Thymus (tissue), 11 donors: Measurements from ENCODE around the gene SLC39A11. TPM values are rescaled to one million over a fixed set of nuclear protein-coding genes. Genes with fewer than 3 reads are reported as not detected.

Source experiments
- DNase-seq, 9 donors: peaks; one replicate each; pipeline ENCODE4 v3.0.0-alpha.2; 2013; ENCODE audit warnings: low spot score in 9 of 9, low read depth in 6 of 9, missing footprints in 1 of 9
- H3K27ac ChIP-seq, 2 donors: one replicate each; pipeline ENCODE4 v1.5.1; 2013; ENCODE audit warnings: control low read depth in 1 of 2, low read depth in 1 of 2, low read length in 1 of 2, mild to moderate bottlenecking in 1 of 2, moderate library complexity in 1 of 2
- H3K27me3 ChIP-seq, 2 donors: one replicate each; pipeline ENCODE4 v1.5.1; 2013; ENCODE audit warnings: low read length in 1 of 2; ENCODE audit not compliant: control insufficient read depth in 2 of 2, insufficient read depth in 1 of 2
- H3K36me3 ChIP-seq, 2 donors: one replicate each; pipeline ENCODE4 v1.5.1; 2013; ENCODE audit warnings: low read length in 1 of 2, mild to moderate bottlenecking in 1 of 2, moderate library complexity in 1 of 2; ENCODE audit not compliant: control insufficient read depth in 2 of 2, insufficient read depth in 2 of 2
- H3K4me1 ChIP-seq, 2 donors: one replicate each; pipeline ENCODE4 v1.5.1; 2013; ENCODE audit warnings: low read length in 2 of 2; ENCODE audit not compliant: control insufficient read depth in 2 of 2, insufficient read depth in 2 of 2
- H3K4me3 ChIP-seq, 2 donors: one replicate each; pipeline ENCODE4 v1.5.1; 2013; ENCODE audit warnings: low read length in 2 of 2, control low read depth in 1 of 2, mild to moderate bottlenecking in 1 of 2
- H3K9me3 ChIP-seq, 2 donors: one replicate each; pipeline ENCODE4 v1.5.1; 2013; ENCODE audit warnings: low read length in 1 of 2, mild to moderate bottlenecking in 1 of 2; ENCODE audit not compliant: control insufficient read depth in 2 of 2, insufficient read depth in 1 of 2
- WGBS: extraction: QIAGEN DNeasy Blood & Tissue Kit; methylation state at CpG from one replicate; pipeline ENCODE4 v1.1.7; 2013; 5-methylcytosine and 5-hydroxymethylcytosine counted together
- polyA plus RNA-seq: library from polyadenylated mRNA; stranded (reverse); fragments of 200-250 nt; gene quantifications from one replicate; pipeline ENCODE4 v1.2.3, GENCODE V29; 2013
- total RNA-seq: library from RNA; stranded (reverse); fragments of 120-200 nt; gene quantifications from one replicate; pipeline ENCODE4 v1.2.4, GENCODE V29; 2013
- donor health status: healthy.

Gene SLC39A11
- total and polyA plus RNA-seq, 2 donors: 7.4 to 8.7 TPM

- H3K27ac ChIP-seq: no peak overlapping the region
- no peak overlapping the region for H3K4me3 ChIP-seq
- H3K36me3 ChIP-seq: no peaks in the 10 kb centered on the region
- H3K9me3 ChIP-seq: no peaks in the 10 kb centered on the region
- WGBS: 98% methylated on average over 1 of the region's 1 CpG
- no peak for DNase-seq
- H3K4me1 ChIP-seq: peaks cover 15 to 23% of the 10 kb centered on the region in 2 donors
- no peaks in the 10 kb centered on the region for H3K27me3 ChIP-seq
Measured at GRCh38 chr17:72720494-72720825, 372.0 kb downstream of the SLC39A11 start.

GRCh38 chr17:72719578-72720493 is 372.7 kb downstream of the SLC39A11 start:
- Histone ChIP-seq H3K27ac (peak overlapping the region; percentile 15 to 19), H3K27me3 (no peaks in the 10 kb centered on the region), H3K9me3 (no peaks in the 10 kb centered on the region), H3K4me3 (peak overlapping the region; percentile 28 to 32), H3K36me3 (no peaks in the 10 kb centered on the region), H3K4me1 (peaks cover 15 to 22% of the 10 kb centered on the region in 2 donors)
- 14% methylated on average over 25 of the region's 25 CpGs for WGBS
- peak in 6 of 9 donors; percentile 38 to 78 (median 52) for DNase-seq

DNA sequence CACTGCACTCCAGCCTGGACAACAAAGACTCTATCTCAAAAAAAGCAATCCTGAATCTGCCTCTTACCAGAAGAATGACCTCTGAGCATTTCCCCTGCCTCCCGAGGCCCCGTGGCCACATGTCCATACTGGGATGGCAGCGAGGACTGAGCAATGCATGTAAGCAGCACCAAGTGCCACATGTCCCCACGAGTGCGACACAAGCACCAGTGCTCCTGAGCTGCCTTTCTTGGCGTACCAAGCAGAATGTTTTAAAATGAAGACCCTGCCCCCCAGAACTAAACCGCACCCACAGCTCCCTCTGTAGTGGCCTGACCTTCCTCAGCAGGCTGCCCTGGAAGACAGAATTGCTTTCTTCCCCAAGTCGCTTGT is 373.3 kb downstream of the SLC39A11 start:
- no peaks in the 10 kb centered on the region for H3K36me3 ChIP-seq
- H3K27me3 ChIP-seq: no peaks in the 10 kb centered on the region
- peaks cover 15 to 22% of the 10 kb centered on the region in 2 donors for H3K4me1 ChIP-seq
- H3K4me3 ChIP-seq: peak overlapping the region; percentile 28 to 32
- DNase-seq: no peak
- no peaks in the 10 kb centered on the region for H3K9me3 ChIP-seq
- H3K27ac ChIP-seq: peak overlapping the region; percentile 19 to 25
- WGBS: 37% methylated on average over 8 of the region's 8 CpGs

GRCh38 chr17:72717676-72718075 is 374.8 kb downstream of the SLC39A11 start:
- H3K4me3 ChIP-seq: no peak overlapping the region
- no peaks in the 10 kb centered on the region for H3K36me3 ChIP-seq
- WGBS: 97% methylated on average over 8 of the region's 8 CpGs
- peaks cover 15 to 22% of the 10 kb centered on the region in 2 donors for H3K4me1 ChIP-seq
- DNase-seq: no peak
- no peak overlapping the region for H3K27ac ChIP-seq
- no peaks in the 10 kb centered on the region for H3K27me3 ChIP-seq
- no peaks in the 10 kb centered on the region for H3K9me3 ChIP-seq

GRCh38 chr17:72717276-72717675 is 375.2 kb downstream of the SLC39A11 start:
- Histone ChIP-seq H3K9me3 (no peaks in the 10 kb centered on the region), H3K4me1 (peaks cover 15 to 22% of the 10 kb centered on the region in 2 donors), H3K27me3 (no peaks in the 10 kb centered on the region), H3K27ac (no peak overlapping the region), H3K36me3 (no peaks in the 10 kb centered on the region), H3K4me3 (no peak overlapping the region)
- WGBS: 93% methylated on average over 10 of the region's 10 CpGs
- no peak for DNase-seq

GRCh38 chr17:72715906-72716572 is 376.4 kb downstream of the SLC39A11 start:
- Histone ChIP-seq H3K27ac (no peak overlapping the region), H3K4me3 (no peak overlapping the region), H3K9me3 (no peaks in the 10 kb centered on the region), H3K27me3 (no peaks in the 10 kb centered on the region), H3K36me3 (no peaks in the 10 kb centered on the region), H3K4me1 (peaks cover 15 to 22% of the 10 kb centered on the region in 2 donors)
- no peak for DNase-seq
- WGBS: 92% methylated on average over 23 of the region's 23 CpGs

DNA sequence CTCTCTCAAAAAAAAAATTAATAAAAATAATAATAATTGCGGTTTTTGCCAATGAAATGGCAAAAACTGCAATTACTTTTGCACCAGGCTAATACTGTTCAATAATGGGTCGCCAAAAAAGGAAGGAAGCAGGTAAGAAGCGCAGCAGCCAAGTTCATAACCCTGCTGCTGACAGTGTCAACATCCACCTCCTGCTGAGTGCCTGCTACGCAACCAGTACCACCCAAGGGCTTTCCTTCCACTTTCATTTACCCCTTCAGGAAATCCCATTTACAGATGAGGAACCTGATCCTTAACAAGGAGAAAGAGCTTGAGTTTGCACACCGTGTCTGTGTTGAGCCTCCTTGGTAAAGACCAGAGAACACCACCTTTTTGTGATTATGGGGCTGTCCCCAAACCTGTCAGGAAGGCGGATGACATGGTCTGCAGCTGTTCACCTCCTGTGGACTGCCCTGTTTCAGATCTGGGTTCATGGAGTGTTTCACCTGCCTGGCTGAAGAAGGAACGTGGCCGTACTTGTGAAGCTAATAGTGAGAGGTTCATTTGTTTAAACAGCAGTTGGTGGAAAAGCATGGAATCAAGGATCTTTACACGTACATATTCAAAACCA is 378.0 kb downstream of the SLC39A11 start:
- WGBS: 82% methylated on average over 9 of the region's 9 CpGs
- no peak overlapping the region for H3K4me3 ChIP-seq
- peaks cover 6 to 7% of the 10 kb centered on the region in 2 donors for H3K4me1 ChIP-seq
- no peaks in the 10 kb centered on the region for H3K36me3 ChIP-seq
- H3K27ac ChIP-seq: no peak overlapping the region
- DNase-seq: peak in 1 of 9 donors; percentile 13
- H3K27me3 ChIP-seq: no peaks in the 10 kb centered on the region
- H3K9me3 ChIP-seq: no peaks in the 10 kb centered on the region

GRCh38 chr17:72713701-72714100 is 378.8 kb downstream of the SLC39A11 start:
- no peaks in the 10 kb centered on the region for H3K36me3 ChIP-seq
- 98% methylated on average over 7 of the region's 7 CpGs for WGBS
- H3K27me3 ChIP-seq: no peaks in the 10 kb centered on the region
- no peak overlapping the region for H3K4me3 ChIP-seq
- no peak overlapping the region for H3K27ac ChIP-seq
- no peaks in the 10 kb centered on the region for H3K9me3 ChIP-seq
- DNase-seq: no peak
- H3K4me1 ChIP-seq: no peaks in the 10 kb centered on the region
